HUES6 (cell line): ENCODE measurements around the gene PRC1.
A peak's percentile ranks its signal among the peaks of the same experiment; 100 is the strongest.
"Not testable (repeated sequence)": the region's sequence is repeated elsewhere in the genome, so short reads cannot be mapped to it uniquely, and the experiment has no call there.

Source experiments
- H3K27ac ChIP-seq: 2 replicates; pipeline ENCODE4 v1.7.0; 2013; ENCODE audit warnings: low read depth, mild to moderate bottlenecking, low read length, inconsistent platforms
- H3K27me3 ChIP-seq: 2 replicates; pipeline ENCODE4 v1.6.1; 2013; ENCODE audit warnings: low read length; ENCODE audit not compliant: control insufficient read depth, insufficient read depth
- H3K36me3 ChIP-seq: 2 replicates; pipeline ENCODE4 v1.6.1; 2013; ENCODE audit warnings: low read length; ENCODE audit not compliant: control insufficient read depth, insufficient read depth
- H3K4me1 ChIP-seq: 2 replicates; pipeline ENCODE4 v1.6.1; 2013; ENCODE audit warnings: low read length; ENCODE audit not compliant: control insufficient read depth, insufficient read depth
- H3K4me3 ChIP-seq: 2 replicates; pipeline ENCODE4 v1.5.1; 2013; ENCODE audit warnings: low read depth, low read length
- H3K9ac ChIP-seq: one replicate; pipeline ENCODE4 v1.6.1; 2013; ENCODE audit warnings: mild to moderate bottlenecking, low read length
- H3K9me3 ChIP-seq: 2 replicates; pipeline ENCODE4 v1.6.1; 2013; ENCODE audit warnings: low read depth, low read length; ENCODE audit not compliant: control insufficient read depth, insufficient read depth

PRC1 gene

GRCh38 chr15:91022075-91022831 lies 27.9 kb upstream of the PRC1 start, which contains the start of gene VPS33B:
Gene VPS33B, minus strand, starts transcription at chr15:91022594. Its CDS starts 345 bp downstream, at chr15:91022249.
- peak within 1 kb of the TSS; percentile 73 for H3K9ac ChIP-seq
- H3K9me3 ChIP-seq: no peaks in the 10 kb centered on the region
- 0 out of 2 replicates have a peak, but pooled peaks cover 3% of the 10 kb centered on the region for H3K36me3 ChIP-seq
- peak within 1 kb of the TSS; percentile 78 for H3K4me3 ChIP-seq
- H3K27ac ChIP-seq: no peak within 1 kb of the TSS; the same call in 1 of the 2 replicates
- no peaks in the 10 kb centered on the region for H3K27me3 ChIP-seq
- peaks cover 5% of the 10 kb centered on the region; the same call in 1 of the 2 replicates for H3K4me1 ChIP-seq

GRCh38 chr15:91021516-91022074 lies 27.3 kb upstream of the PRC1 start:
- peak overlapping the region; percentile 78 for H3K4me3 ChIP-seq
- peaks cover 5% of the 10 kb centered on the region; the same call in 1 of the 2 replicates for H3K4me1 ChIP-seq
- peak overlapping the region; percentile 73 for H3K9ac ChIP-seq
- H3K27ac ChIP-seq: no peak overlapping the region; the same call in 1 of the 2 replicates
- peaks cover 7% of the 10 kb centered on the region for H3K36me3 ChIP-seq
- H3K9me3 ChIP-seq: no peaks in the 10 kb centered on the region
- H3K27me3 ChIP-seq: no peaks in the 10 kb centered on the region

GRCh38 chr15:91018158-91018557 lies 23.8 kb upstream of the PRC1 start:
- H3K36me3 ChIP-seq: peaks cover 24% of the 10 kb centered on the region
- no peaks in the 10 kb centered on the region for H3K9me3 ChIP-seq
- H3K27me3 ChIP-seq: no peaks in the 10 kb centered on the region
- H3K9ac ChIP-seq: no peak overlapping the region
- H3K27ac ChIP-seq: no peak overlapping the region
- peaks cover 5% of the 10 kb centered on the region; the same call in 1 of the 2 replicates for H3K4me1 ChIP-seq
- H3K4me3 ChIP-seq: no peak overlapping the region

- peaks cover 5% of the 10 kb centered on the region; the same call in 1 of the 2 replicates for H3K4me1 ChIP-seq
- no peak overlapping the region for H3K27ac ChIP-seq
- H3K36me3 ChIP-seq: peaks cover 29% of the 10 kb centered on the region
- H3K27me3 ChIP-seq: no peaks in the 10 kb centered on the region
- no peaks in the 10 kb centered on the region for H3K9me3 ChIP-seq
- no peak overlapping the region for H3K4me3 ChIP-seq
- H3K9ac ChIP-seq: no peak overlapping the region
Observed at GRCh38 chr15:91017716-91018115, 23.4 kb upstream of the PRC1 start.

GRCh38 chr15:91013701-91014100 lies 19.4 kb upstream of the PRC1 start:
- H3K9ac ChIP-seq, H3K27ac ChIP-seq, H3K4me1 ChIP-seq, H3K27me3 ChIP-seq, H3K4me3 ChIP-seq, H3K9me3 ChIP-seq: not testable (repeated sequence)
- peaks cover 57% of the 10 kb centered on the region for H3K36me3 ChIP-seq

GRCh38 chr15:91007266-91007665 lies 12.9 kb upstream of the PRC1 start:
- H3K4me1 ChIP-seq: no peaks in the 10 kb centered on the region
- no peak overlapping the region for H3K9ac ChIP-seq
- H3K27me3 ChIP-seq: no peaks in the 10 kb centered on the region
- H3K27ac ChIP-seq: no peak overlapping the region
- H3K36me3 ChIP-seq: peaks cover 81% of the 10 kb centered on the region
- no peaks in the 10 kb centered on the region for H3K9me3 ChIP-seq
- H3K4me3 ChIP-seq: no peak overlapping the region

- Histone ChIP-seq H3K27me3 (no peaks in the 10 kb centered on the region), H3K27ac (no peak overlapping the region), H3K9ac (no peak overlapping the region), H3K4me3 (no peak overlapping the region), H3K4me1 (no peaks in the 10 kb centered on the region), H3K36me3 (peaks cover 80% of the 10 kb centered on the region), H3K9me3 (no peaks in the 10 kb centered on the region)
Observed at GRCh38 chr15:91001209-91001608, 6.9 kb upstream of the PRC1 start.

GRCh38 chr15:90998737-90999136 lies 4.4 kb upstream of the PRC1 start:
- Histone ChIP-seq H3K4me1 (no peaks in the 10 kb centered on the region), H3K4me3 (no peak overlapping the region), H3K9me3 (no peaks in the 10 kb centered on the region), H3K27me3 (no peaks in the 10 kb centered on the region), H3K9ac (no peak overlapping the region), H3K36me3 (peaks cover 57% of the 10 kb centered on the region), H3K27ac (no peak overlapping the region)

- H3K9me3 ChIP-seq: no peaks in the 10 kb centered on the region
- peak overlapping the region; percentile 92 for H3K9ac ChIP-seq
- peaks cover 8% of the 10 kb centered on the region; the same call in 1 of the 2 replicates for H3K4me1 ChIP-seq
- peaks cover 19% of the 10 kb centered on the region for H3K36me3 ChIP-seq
- no peaks in the 10 kb centered on the region for H3K27me3 ChIP-seq
- peak overlapping the region; percentile 86 for H3K27ac ChIP-seq
- H3K4me3 ChIP-seq: peak overlapping the region; percentile 73
Observed at GRCh38 chr15:90994059-90994416, 297 bp downstream of the PRC1 start.

- H3K4me1 ChIP-seq: peaks cover 21% of the 10 kb centered on the region
- H3K27ac ChIP-seq: no peak overlapping the region
- peak overlapping the region; percentile 18; the same call in 1 of the 2 replicates for H3K4me3 ChIP-seq
- no peak overlapping the region for H3K9ac ChIP-seq
- H3K36me3 ChIP-seq: no peaks in the 10 kb centered on the region
- H3K27me3 ChIP-seq: no peaks in the 10 kb centered on the region
- no peaks in the 10 kb centered on the region for H3K9me3 ChIP-seq
Observed at GRCh38 chr15:90991587-90992285, 2.6 kb downstream of the PRC1 start.

GRCh38 chr15:90990446-90990845 lies 3.9 kb downstream of the PRC1 start:
- no peak overlapping the region for H3K27ac ChIP-seq
- peaks cover 21% of the 10 kb centered on the region for H3K4me1 ChIP-seq
- H3K36me3 ChIP-seq: peaks cover 6% of the 10 kb centered on the region
- H3K27me3 ChIP-seq: no peaks in the 10 kb centered on the region
- H3K4me3 ChIP-seq: no peak overlapping the region
- H3K9me3 ChIP-seq: no peaks in the 10 kb centered on the region
- H3K9ac ChIP-seq: no peak overlapping the region
